GM21515 (cell line): Measurements from ENCODE around the gene ABCC3.

Experiments
- ATAC-seq: cut with Tn5 transposase; IDR thresholded peaks from one replicate; pipeline ENCODE4 v1.9.1; 2021; ENCODE audit not compliant: unreplicated experiment

The ABCC3 gene

GRCh38 chr17:50728881-50729765 lies 94.4 kb downstream of the ABCC3 start:
- no peak for ATAC-seq

DNA sequence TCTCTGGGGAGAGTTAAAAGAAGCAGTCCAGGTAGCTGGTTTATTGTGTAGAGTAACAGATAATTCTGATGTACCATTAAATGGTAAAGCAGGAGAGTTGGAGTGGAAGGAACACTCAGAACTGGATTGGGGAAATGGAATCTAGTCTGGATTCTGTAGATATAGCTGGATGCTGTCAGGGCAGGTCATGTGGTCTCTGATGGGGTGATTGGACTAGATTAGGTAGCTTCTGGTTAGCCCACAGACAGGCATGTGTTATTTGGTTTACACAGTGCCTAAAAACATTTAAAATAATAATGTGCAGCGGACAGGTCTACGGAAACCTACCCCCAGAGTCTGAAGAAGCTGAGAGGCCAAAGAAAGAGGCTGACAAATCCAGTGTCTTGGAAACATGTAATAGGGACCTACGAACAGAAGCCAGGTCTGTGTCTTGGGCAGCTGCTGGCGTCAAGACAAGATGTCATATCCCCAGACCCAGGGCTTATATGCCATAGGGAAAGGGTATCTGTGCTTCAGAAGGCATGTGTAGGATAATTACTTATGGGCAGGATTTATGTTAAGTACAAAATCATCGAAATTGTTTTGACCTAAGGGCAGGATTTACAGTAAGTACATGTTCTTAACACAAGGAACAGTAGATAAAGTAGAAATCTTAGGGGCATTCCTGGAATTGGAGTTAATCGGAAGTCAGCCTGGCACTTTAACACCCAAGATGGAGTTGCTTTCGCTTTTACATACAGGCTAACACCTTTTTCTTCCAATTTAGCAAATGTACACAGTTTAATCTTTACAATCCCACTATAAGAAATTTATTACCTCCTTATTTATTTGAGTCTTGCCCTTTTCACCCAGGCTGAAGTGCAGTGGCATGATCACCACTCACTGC lies 97.1 kb downstream of the ABCC3 start:
- ATAC-seq = no peak

- no peak for ATAC-seq
Measured at GRCh38 chr17:50735287-50735686, 100.6 kb downstream of the ABCC3 start.

DNA sequence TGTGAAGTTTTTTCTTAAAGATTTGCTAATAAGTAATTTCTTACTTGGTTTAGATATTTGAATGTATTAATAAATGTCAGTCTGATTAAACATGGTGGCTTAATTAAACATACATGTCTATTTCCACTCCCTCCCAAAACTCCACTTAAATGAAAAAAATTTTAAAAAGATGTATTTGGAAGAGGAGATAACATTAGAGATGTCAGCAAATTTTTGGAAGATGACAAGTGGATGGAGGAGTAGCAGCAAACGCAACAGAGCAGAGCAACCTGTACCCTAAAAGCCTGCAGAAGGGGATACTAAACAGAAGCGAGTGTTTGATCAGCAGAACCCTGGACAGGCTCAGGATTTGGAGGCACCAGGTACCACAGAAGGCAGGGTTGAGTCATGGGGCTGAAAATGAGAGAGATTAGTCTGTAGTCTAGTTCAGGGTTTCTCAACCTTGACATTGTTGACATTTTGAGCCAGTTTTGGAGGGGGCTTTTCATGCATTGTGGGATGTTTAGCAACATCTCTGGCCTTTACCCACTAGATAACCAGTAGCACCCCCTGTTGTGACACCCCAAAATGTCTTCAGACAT lies 102.5 kb downstream of the ABCC3 start:
- ATAC-seq = no peak

DNA sequence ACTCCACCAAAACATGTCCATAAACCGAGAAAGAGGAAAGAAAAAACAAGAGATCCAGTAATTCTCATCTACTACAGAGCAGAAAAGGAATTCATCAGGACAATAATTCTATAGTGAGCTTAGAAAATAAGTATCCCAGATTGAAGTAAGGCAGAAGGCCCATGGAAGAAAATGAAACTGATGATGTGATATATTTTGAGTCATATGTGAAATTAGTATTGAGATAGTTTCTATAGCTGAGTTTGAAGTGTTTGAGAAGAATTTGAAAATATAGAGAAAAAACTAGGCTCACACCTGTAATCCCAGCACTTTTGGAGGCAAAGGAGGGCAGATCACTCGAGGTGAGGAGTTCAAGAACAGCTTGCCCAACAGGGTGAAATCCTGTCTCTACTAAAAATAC lies 104.4 kb downstream of the ABCC3 start:
- no peak for ATAC-seq
